PFSK-1 (cell line): ENCODE results near the gene RARB.

Experiments used
- FOXP2 ChIP-seq: optimal IDR thresholded peaks from 2 replicates; pipeline ENCODE3; 2011; ENCODE audit warnings: borderline replicate concordance, control low read depth, inconsistent platforms; ENCODE audit not compliant: insufficient read depth; ENCODE audit errors: extremely low read length, extremely low read depth
- POLR2AphosphoS5 ChIP-seq: IDR thresholded peaks from 2 replicates; pipeline ENCODE4 v1.6.1; 2012; ENCODE audit warnings: low read depth, mild to moderate bottlenecking, control low read depth, low read length, moderate library complexity
- SIN3A ChIP-seq: IDR thresholded peaks from 2 replicates; pipeline ENCODE4 v1.6.1; 2012; ENCODE audit warnings: mild to moderate bottlenecking, low read length, moderate library complexity, borderline replicate concordance; ENCODE audit not compliant: insufficient read depth
- TAF1 ChIP-seq: IDR thresholded peaks from 2 replicates; pipeline ENCODE4 v1.6.1; 2012; ENCODE audit warnings: low read length, control low read depth, borderline replicate concordance; ENCODE audit not compliant: insufficient read depth
- TF ChIP-seq, protein P1 (sequence below), 2 experiments: IDR thresholded peaks; 2 replicates each; pipeline versions ENCODE4 v1.6.1 to v1.8.0; 2011 to 2012; ENCODE audit warnings: low read depth in 2 of 2, low read length in 2 of 2, control low read depth in 1 of 2, inconsistent platforms in 1 of 2, mild to moderate bottlenecking in 1 of 2, moderate library complexity in 1 of 2; ENCODE audit not compliant: insufficient read depth in 1 of 2

Gene RARB

DNA sequence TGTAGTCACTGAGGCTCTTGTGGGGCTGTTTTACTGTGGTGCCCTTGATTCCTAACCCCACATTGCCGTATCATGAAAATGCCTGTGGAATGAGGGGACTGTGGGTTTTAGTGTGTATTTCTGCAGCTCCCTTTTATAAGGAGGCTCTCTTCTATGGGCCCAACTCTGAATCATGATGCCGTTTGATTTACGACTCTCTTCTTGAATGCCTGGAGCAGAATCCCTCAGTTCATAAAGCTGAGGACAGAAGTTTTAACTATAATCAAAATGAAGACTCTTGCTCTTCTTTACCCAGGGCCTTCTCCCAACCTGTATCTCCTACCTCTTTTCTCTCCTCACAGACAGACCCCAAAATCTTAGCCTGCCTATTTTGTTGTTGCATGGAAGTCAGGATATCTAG lies 109.5 kb downstream of the RARB start:
- no peak for TF ChIP-seq POLR2AphosphoS5

DNA sequence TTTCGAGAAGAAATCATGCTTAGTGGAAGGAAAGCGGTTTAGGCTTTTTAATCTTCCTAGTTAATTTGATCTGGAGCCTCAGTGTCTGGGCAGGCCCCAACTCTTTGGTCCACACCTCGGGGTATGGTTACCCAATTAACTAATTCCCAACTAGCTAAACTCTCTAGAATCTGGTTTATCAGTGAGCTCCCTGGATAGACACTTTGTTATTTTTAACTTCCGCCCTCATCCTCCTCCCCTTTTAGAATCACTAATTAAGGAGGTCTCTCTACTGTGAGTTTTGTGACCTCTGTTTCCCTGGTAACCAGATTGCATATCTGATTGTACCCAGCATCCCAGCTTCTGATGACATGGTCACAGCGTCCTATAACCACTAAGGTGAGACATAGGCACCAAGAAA lies 112.2 kb downstream of the RARB start:
- TF ChIP-seq FOXP2 (no peak), POLR2AphosphoS5 (no peak), TAF1 (no peak), SIN3A (no peak)
- TF ChIP-seq, protein P1, sequence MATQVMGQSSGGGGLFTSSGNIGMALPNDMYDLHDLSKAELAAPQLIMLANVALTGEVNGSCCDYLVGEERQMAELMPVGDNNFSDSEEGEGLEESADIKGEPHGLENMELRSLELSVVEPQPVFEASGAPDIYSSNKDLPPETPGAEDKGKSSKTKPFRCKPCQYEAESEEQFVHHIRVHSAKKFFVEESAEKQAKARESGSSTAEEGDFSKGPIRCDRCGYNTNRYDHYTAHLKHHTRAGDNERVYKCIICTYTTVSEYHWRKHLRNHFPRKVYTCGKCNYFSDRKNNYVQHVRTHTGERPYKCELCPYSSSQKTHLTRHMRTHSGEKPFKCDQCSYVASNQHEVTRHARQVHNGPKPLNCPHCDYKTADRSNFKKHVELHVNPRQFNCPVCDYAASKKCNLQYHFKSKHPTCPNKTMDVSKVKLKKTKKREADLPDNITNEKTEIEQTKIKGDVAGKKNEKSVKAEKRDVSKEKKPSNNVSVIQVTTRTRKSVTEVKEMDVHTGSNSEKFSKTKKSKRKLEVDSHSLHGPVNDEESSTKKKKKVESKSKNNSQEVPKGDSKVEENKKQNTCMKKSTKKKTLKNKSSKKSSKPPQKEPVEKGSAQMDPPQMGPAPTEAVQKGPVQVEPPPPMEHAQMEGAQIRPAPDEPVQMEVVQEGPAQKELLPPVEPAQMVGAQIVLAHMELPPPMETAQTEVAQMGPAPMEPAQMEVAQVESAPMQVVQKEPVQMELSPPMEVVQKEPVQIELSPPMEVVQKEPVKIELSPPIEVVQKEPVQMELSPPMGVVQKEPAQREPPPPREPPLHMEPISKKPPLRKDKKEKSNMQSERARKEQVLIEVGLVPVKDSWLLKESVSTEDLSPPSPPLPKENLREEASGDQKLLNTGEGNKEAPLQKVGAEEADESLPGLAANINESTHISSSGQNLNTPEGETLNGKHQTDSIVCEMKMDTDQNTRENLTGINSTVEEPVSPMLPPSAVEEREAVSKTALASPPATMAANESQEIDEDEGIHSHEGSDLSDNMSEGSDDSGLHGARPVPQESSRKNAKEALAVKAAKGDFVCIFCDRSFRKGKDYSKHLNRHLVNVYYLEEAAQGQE (IDR thresholded peaks at IDR 0.05; ENCODE audit: insufficient read depth in 1 of 2, low read depth in 2 of 2, low read length in 2 of 2) = no peak

DNA sequence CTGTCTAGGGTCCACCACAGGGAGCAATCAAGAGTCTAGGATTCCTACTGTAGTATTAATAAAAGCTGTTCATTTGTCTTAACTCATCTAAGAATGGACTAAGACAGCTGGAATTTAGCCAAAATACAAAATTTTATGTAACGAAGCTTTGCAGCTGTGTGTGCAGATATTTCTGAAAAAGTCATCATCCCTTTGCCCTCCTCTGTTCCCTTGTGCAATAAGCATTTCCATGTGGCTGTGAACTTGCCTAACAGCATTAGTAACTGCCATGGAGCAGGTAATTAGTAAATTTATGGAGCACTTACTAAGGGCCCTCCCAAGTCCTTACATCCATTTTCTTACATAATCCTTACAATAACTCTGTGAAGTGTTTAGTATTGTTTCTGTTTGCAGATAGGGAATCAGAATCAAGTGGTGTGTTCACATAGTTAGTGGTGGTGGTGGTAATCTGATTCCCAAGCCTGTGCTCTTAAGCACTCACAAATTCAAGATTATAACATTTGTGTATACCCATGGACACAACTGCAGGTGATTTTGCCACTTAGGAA lies 114.5 kb downstream of the RARB start:
- TF ChIP-seq, protein P1 (IDR thresholded peaks at IDR 0.05; ENCODE audit: insufficient read depth in 1 of 2, low read depth in 2 of 2, low read length in 2 of 2) = no peak
- no peak for TF ChIP-seq SIN3A
- TF ChIP-seq FOXP2 = no peak
- no peak for TF ChIP-seq POLR2AphosphoS5
- no peak for TF ChIP-seq TAF1

DNA sequence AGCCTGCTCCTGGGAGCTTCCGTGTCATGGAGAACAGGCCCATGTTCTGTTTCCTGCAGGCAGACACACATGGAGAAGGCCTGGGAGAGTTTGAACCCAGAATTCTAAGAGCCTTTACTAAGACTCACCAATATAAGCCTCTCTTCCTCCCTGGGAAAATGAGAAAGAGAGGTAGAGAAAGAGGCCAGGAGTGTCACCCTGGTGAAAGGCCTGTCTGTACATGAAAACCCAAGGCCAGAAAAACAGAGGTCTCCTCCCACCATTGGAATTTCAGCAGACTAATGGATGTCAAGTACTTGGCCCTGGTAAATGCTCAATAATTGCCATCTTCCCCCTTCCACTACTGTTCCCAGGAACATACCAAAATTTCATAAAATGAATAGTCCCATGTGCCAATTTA lies 119.0 kb downstream of the RARB start:
- TF ChIP-seq, protein P1 (IDR thresholded peaks at IDR 0.05; ENCODE audit: insufficient read depth in 1 of 2, low read depth in 2 of 2, low read length in 2 of 2) = no peak
- TF ChIP-seq SIN3A (no peak), FOXP2 (no peak), POLR2AphosphoS5 (no peak), TAF1 (no peak)

DNA sequence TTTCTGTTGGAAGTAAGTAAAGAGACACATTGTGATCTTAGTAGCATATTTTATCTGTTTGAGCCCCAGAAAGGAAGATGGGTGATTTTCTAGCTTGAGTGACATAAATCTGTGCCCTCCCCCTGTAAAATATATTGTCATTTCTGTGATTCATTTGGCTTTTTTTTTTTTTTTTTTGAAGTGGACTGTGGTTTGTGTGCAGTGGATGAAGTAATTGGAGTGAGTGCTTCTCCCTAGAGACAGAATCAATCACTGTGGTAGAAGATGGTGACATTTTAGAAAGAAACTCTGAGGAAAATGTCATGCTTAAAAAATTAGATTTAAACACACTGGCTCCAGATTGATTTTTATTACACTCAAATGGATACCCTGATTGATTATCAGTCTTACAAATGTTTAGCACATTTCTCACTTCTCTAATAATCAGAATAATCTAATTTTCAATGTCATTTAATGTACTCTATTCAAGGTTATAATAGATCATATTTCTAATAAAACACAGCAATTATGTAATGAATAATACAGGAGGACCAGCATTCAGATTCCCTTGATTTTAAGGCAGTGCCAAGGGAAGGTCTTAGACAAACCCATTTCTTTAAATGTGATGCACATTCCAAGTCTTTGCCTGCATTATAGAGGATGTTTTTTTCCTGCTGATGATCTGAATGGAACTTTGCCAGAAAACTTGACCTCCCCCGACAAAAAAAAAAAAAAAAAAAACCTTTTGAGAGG lies 120.0 kb downstream of the RARB start:
- TF ChIP-seq FOXP2 (no peak), SIN3A (no peak), TAF1 (no peak), POLR2AphosphoS5 (no peak)
- TF ChIP-seq, protein P1 (IDR thresholded peaks at IDR 0.05; ENCODE audit: insufficient read depth in 1 of 2, low read depth in 2 of 2, low read length in 2 of 2) = no peak
